Effector memory CD8-positive, alpha-beta T cell (primary cell): ENCODE data around the gene RNGTT.

ENCODE experiments used
- ATAC-seq: fragments of 150-1000 bp; cut with Tn5 transposase; replicated peaks from 2 replicates; pipeline ENCODE4 v1.10.0; 2021; ENCODE audit warnings: mild to moderate bottlenecking, moderate library complexity
- DNase-seq, 3 experiments: peaks; one replicate each; pipeline ENCODE4 v3.0.0; 2021
- H3K27ac Mint-ChIP-seq, 2 donors: one replicate each; pipeline ENCODE4 v1.8.0; 2022; ENCODE audit warnings: mild to moderate bottlenecking in 2 of 2, mixed read lengths in 2 of 2, moderate library complexity in 2 of 2
- H3K27me3 Mint-ChIP-seq, 2 donors: one replicate each; pipeline ENCODE4 v1.8.0; 2022; ENCODE audit warnings: mixed read lengths in 2 of 2
- H3K36me3 Mint-ChIP-seq: one replicate; pipeline ENCODE4 v1.8.0; 2022; ENCODE audit warnings: mild to moderate bottlenecking, moderate library complexity, mixed read lengths; ENCODE audit not compliant: insufficient read depth
- H3K4me1 Mint-ChIP-seq, 2 donors: one replicate each; pipeline ENCODE4 v1.8.0; 2022; ENCODE audit warnings: low read depth in 2 of 2, mixed read lengths in 2 of 2
- H3K4me3 Mint-ChIP-seq, 2 donors: one replicate each; pipeline ENCODE4 v1.8.0; 2022; ENCODE audit warnings: mild to moderate bottlenecking in 2 of 2, mixed read lengths in 2 of 2, moderate library complexity in 2 of 2
- H3K9me3 Mint-ChIP-seq, 2 donors: one replicate each; pipeline ENCODE4 v1.8.0; 2022; ENCODE audit warnings: mixed read lengths in 2 of 2

RNGTT gene

DNA sequence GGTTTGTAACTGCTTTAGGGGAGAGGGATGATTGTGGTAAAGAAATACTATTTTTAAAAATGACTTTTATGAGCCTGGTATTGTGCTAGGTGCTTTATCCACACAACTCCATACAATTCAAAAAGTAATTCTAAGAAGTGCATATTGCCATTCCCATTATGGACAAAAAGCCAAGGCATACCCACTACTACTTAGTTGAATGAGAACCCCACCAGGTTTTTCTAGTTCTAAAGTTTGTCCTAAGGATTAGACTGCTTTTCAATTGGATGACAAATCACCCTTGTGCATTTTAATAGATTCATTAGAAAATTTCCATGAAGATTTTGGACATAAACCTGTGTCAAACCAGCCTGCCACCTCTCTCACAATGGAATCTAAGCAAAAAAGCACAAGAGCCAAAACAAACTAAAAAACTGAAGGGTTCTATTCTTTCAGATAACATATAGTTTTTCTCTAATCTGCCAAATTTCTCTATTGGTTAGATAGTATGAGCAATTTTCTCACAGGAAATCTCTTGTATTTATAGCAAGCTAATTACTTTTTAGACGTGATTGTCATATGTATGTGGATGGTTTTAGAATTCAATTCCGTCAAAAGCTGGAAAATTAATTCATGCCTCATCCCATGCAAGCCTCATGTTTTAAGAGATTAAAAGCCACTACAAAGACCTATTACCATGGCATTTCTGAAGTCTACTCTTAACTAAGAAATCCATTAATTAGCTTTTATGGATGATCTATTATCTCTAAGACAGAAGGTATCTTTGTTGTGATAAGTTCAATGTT is 325.5 kb downstream of the RNGTT start:
- no peak overlapping the region for H3K4me3 Mint-ChIP-seq
- ATAC-seq (no peak), DNase-seq (no peak)
- peaks cover 2 to 9% of the 10 kb centered on the region in 2 donors for H3K4me1 Mint-ChIP-seq
- no peak overlapping the region for H3K27ac Mint-ChIP-seq
- H3K27me3 Mint-ChIP-seq, result no peaks in the 10 kb centered on the region
- H3K36me3 Mint-ChIP-seq, result peaks cover 6% of the 10 kb centered on the region
- no peaks in the 10 kb centered on the region for H3K9me3 Mint-ChIP-seq

DNA sequence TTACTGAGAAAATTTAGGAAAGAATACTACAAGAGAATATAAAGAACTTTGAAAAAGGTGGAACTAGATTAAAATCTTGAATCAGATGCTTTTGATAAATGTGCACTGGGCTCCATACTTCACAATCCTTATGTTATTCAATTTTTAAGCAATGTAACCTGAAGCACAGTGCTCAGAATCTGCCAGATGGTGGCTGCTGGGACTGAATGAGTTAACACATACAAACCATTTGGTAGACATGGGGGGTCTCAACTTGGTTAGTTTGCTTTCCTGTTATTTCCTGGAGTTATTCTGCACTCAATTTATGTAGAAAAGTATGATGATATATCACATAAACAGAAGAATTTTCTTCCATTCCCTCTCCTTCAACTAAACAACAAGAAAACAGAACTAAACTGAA is 326.5 kb downstream of the RNGTT start:
- H3K27ac Mint-ChIP-seq, result no peak overlapping the region
- H3K9me3 Mint-ChIP-seq, result no peaks in the 10 kb centered on the region
- no peaks in the 10 kb centered on the region for H3K27me3 Mint-ChIP-seq
- H3K36me3 Mint-ChIP-seq, result peaks cover 6% of the 10 kb centered on the region
- ATAC-seq (no peak), DNase-seq (no peak)
- peaks cover 2 to 11% of the 10 kb centered on the region in 2 donors for H3K4me1 Mint-ChIP-seq
- H3K4me3 Mint-ChIP-seq, result no peak overlapping the region

DNA sequence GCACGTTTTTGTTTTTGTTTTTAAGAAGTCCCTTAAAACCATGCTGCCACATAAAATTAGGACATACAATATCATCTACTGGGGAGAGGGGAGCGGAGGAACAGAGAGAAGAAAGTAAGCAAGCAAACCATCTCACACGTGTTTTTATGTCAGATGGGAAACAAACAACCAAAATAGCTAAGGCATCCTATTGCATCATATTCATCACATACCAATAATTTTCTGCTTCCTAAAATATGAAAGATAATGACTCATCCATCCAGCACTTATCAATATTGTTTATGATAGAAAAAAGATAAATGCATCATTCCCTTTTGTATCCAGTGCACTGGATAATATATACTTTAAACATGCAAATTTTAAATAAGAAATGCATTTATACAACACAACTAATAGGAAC is 329.6 kb downstream of the RNGTT start:
- H3K4me1 Mint-ChIP-seq, result peaks cover 2 to 11% of the 10 kb centered on the region in 2 donors
- H3K36me3 Mint-ChIP-seq, result peaks cover 2% of the 10 kb centered on the region
- no peak overlapping the region for H3K4me3 Mint-ChIP-seq
- H3K27ac Mint-ChIP-seq, result no peak overlapping the region
- ATAC-seq (no peak), DNase-seq (no peak)
- no peaks in the 10 kb centered on the region for H3K9me3 Mint-ChIP-seq
- no peaks in the 10 kb centered on the region for H3K27me3 Mint-ChIP-seq

DNA sequence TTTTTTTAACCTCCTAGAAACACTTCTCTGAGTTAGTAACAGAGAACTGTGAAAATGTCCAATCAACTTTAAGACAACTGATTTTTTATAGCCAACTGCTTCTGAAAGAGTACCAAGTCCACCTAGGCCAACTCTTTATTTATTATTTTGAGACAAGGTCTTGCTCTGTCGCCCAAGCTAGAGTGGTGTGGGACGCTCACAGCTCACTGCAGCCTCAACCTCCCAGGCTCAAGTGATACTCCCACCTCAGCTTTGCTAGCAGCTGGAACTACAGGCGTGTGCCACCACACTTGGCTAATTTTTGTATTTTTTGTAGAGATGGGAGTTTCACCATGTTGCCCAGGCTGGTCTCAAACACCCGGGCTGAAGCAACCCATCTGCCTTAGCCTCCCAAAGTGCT is 331.6 kb downstream of the RNGTT start:
- no peak overlapping the region for H3K4me3 Mint-ChIP-seq
- no peak for DNase-seq
- H3K9me3 Mint-ChIP-seq, result no peaks in the 10 kb centered on the region
- peaks cover 2% of the 10 kb centered on the region for H3K36me3 Mint-ChIP-seq
- ATAC-seq, result no peak
- H3K27me3 Mint-ChIP-seq, result no peaks in the 10 kb centered on the region
- H3K4me1 Mint-ChIP-seq, result peaks cover 2 to 12% of the 10 kb centered on the region in 2 donors
- H3K27ac Mint-ChIP-seq, result no peak overlapping the region

DNA sequence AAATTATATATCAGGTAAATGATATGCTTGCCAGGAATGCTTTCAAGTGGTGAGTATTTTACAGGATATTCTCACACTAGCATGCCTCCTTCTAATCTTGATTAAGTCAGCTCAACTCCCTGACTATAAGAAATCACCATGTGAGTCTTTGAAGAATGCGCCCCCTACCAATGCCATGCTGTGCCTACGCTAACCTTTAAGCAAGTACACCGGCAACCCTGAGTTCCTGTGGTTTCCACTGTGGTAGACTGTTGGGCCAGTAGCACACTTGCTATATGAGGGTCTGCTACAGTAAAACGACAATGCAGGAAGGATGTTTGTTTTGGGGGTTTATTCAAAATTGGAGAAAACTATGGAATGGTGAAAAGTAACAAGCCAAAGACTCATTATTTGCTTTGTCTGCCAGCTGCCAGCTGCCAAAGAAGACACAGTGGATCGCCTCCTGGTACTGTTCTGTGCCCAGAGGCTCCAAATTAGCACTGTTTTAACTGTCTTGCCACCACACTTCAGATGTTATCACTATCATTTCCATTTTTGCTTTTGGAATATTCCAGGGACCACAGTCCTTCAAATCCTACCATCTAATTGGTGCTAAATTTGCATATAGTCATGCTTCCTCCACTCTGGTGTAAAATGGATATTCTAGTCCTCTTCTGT is 333.5 kb downstream of the RNGTT start:
- Mint-ChIP-seq H3K27ac (no peak overlapping the region), H3K9me3 (no peaks in the 10 kb centered on the region), H3K27me3 (no peaks in the 10 kb centered on the region), H3K4me1 (peaks cover 2 to 12% of the 10 kb centered on the region in 2 donors), H3K36me3 (peaks cover 2% of the 10 kb centered on the region), H3K4me3 (no peak overlapping the region)
- ATAC-seq (no peak), DNase-seq (no peak)

DNA sequence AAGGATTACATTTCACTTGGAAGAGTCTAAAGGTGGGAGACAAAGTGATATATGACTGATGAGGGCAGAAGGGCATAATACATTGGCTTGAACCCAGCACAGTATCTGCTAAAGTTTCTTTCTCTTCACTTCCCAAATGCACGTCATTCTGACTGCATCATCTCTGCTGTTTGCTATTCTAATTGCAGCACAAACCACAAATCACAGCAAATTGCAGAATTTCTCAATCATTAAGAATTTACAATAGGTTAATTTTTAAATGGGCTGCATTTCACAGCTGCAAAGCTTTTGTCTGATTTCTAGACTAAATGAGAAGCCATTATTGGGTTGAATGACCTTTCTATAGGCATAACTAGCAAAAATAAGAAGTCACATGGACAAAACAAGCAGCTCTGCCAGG is 337.0 kb downstream of the RNGTT start:
- peaks cover 6 to 8% of the 10 kb centered on the region in 2 donors for H3K4me1 Mint-ChIP-seq
- ATAC-seq, result no peak
- no peaks in the 10 kb centered on the region for H3K9me3 Mint-ChIP-seq
- DNase-seq, result no peak
- H3K27ac Mint-ChIP-seq, result no peak overlapping the region
- no peak overlapping the region for H3K4me3 Mint-ChIP-seq
- H3K36me3 Mint-ChIP-seq, result peaks cover 1% of the 10 kb centered on the region
- H3K27me3 Mint-ChIP-seq, result no peaks in the 10 kb centered on the region

DNA sequence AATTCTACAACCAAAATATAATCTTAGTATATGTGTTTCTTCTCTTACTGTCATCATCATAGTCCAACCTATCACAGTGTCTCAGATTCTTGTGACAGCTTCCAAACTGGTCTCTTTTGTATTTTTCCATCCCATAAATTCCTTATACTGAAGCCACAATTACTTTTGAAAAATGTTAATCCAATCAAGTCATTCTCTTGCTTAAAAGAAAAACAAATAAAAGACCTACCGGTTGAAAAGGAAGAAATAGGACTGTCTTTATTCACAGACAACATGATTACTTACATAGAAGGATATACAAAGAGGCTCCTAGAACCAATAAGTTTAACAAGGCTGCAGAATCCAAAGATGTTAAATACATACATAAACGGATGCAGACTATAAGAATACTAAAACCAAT is 339.9 kb downstream of the RNGTT start:
- no peak overlapping the region for H3K4me3 Mint-ChIP-seq
- ATAC-seq, result no peak
- H3K9me3 Mint-ChIP-seq, result no peaks in the 10 kb centered on the region
- no peak for DNase-seq
- no peaks in the 10 kb centered on the region for H3K27me3 Mint-ChIP-seq
- peaks cover 3% of the 10 kb centered on the region for H3K36me3 Mint-ChIP-seq
- H3K27ac Mint-ChIP-seq, result no peak overlapping the region
- H3K4me1 Mint-ChIP-seq, result peaks cover 0 to 4% of the 10 kb centered on the region in 2 donors

DNA sequence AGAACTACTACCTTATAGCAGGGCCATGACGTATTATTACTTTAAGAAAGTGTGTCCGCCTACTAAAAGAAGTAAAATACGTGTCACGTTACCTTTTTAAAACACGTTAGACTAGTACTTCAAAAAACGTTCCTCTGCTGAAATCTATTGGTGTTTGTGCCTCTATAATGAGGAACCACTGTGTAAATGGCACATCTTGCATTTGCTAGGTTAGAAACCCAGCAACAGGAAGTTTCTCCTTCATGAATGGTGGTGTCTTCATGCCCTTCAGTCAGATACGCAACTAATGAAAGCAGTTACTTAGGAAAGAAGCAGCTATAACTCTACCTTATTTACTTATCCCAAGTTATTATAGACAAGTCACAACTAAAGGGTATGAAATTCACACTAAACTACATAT is 343.5 kb downstream of the RNGTT start:
- Mint-ChIP-seq H3K9me3 (no peaks in the 10 kb centered on the region), H3K4me3 (no peak overlapping the region), H3K27me3 (no peaks in the 10 kb centered on the region), H3K27ac (no peak overlapping the region), H3K36me3 (peaks cover 3% of the 10 kb centered on the region), H3K4me1 (peaks cover 0 to 4% of the 10 kb centered on the region in 2 donors)
- ATAC-seq (no peak), DNase-seq (no peak)

DNA sequence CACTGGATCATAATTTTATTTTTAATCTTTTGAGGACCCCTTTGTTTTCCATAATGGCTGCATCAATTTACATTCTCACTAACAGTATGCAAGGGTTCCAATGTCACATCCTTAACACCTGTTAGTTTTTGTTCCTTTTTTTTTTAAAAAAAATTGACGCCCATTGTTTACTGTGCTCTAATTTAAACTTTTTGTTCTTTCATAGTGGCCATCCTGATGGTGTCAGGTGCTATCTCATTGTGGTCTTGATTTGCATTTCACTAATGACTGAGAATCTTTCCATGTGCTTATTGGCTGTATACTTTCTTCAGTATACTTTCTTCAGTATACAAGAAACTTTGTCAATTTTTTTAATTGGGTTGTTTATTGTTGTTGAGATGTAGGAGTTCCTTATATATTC is 347.0 kb downstream of the RNGTT start:
- Mint-ChIP-seq H3K9me3 (no peaks in the 10 kb centered on the region), H3K4me1 (no peaks in the 10 kb centered on the region), H3K4me3 (no peak overlapping the region), H3K27me3 (no peaks in the 10 kb centered on the region), H3K27ac (no peak overlapping the region), H3K36me3 (peaks cover under 1% of the 10 kb centered on the region)
- DNase-seq (no peak), ATAC-seq (no peak)

DNA sequence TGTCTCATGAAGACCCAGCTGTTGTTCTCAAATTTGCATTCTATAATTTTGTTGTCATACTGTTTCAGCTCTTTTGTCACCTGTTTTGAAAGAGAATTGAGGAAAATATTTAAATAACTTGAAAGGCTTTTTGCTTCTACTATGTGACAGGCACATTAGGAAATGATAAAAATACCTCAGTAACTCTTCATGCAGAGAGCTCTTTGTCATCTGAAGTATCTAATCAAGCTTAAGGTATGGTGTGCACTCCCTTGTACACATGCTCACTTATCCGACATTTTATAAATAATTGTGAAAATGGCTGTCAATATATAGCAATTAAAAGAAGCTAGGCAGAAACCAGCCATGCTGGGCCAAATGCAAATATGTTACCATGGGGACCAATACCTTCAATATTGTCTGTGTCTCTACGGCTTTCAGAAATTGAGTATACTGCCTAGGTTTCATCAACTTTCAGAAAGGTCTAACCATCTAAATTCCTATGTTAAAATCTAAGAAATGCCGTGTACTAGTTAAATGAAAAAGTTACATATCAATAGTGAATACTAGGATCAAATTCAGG is 349.0 kb downstream of the RNGTT start:
- Mint-ChIP-seq H3K4me1 (no peaks in the 10 kb centered on the region), H3K4me3 (no peak overlapping the region), H3K27ac (no peak overlapping the region), H3K36me3 (no peaks in the 10 kb centered on the region), H3K9me3 (no peaks in the 10 kb centered on the region), H3K27me3 (no peaks in the 10 kb centered on the region)
- DNase-seq (no peak), ATAC-seq (no peak)

DNA sequence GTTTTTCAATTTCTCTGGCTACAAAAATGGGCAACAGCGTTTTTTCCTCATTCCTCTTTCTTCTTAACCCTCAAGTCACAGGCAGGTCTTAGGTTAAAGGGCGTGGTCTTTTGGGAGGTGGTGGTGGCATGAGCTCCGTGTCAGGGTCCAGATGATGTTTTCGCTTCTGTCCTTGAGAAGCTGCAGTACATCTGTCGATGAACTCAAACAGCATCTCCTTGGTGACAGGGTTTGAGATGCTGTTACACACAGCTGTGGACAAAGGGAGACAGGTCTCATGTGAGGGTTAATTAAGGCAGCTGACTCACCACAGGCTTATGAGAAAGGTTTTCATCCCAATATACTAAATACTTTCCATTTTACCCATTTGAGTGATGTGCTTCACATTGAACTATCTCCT is 350.8 kb downstream of the RNGTT start:
- Mint-ChIP-seq H3K27ac (no peak overlapping the region), H3K4me1 (no peaks in the 10 kb centered on the region), H3K27me3 (no peaks in the 10 kb centered on the region), H3K36me3 (no peaks in the 10 kb centered on the region), H3K9me3 (no peaks in the 10 kb centered on the region), H3K4me3 (no peak overlapping the region)
- no peak for DNase-seq
- ATAC-seq, result no peak

DNA sequence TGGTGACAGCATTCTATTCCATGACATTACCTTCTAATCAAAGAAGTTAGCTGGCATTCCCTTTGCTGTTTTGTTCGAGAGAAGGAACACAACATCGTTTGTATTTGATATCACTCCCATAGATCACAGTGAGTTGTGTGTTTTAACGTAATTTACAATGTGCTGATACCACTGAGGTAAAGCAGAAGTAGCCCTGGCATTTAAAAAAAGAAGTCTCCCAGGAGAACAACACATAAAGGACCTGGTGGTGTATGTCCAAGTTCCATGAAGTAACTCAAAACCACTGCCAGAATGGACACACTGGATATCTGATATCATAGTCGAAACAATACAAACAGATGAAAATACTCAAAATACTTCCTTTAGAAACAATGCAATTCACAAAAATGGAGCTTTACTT is 351.7 kb downstream of the RNGTT start:
- Mint-ChIP-seq H3K36me3 (no peaks in the 10 kb centered on the region), H3K4me3 (no peak overlapping the region), H3K27me3 (no peaks in the 10 kb centered on the region), H3K27ac (no peak overlapping the region), H3K9me3 (no peaks in the 10 kb centered on the region), H3K4me1 (no peaks in the 10 kb centered on the region)
- ATAC-seq (no peak), DNase-seq (no peak)

DNA sequence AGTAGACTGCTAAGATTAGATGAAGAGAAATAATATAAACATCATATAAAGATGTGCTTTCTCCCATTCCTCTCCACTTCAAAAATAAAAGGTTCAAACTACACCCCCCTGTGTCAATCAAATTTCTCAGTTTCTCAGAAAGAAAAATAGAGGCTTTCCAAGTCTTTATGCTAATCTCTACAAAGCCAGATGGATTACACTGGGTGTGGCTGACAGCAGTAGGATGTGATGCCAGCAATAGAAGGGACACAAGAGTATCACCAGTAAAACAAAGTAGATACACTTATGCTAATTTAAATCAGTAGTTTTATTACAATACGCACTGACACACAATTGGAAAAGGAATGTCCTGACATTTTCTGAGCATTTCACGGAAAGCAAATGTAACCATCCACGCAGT is 353.4 kb downstream of the RNGTT start:
- Mint-ChIP-seq H3K27ac (no peak overlapping the region), H3K36me3 (no peaks in the 10 kb centered on the region), H3K4me3 (no peak overlapping the region), H3K27me3 (no peaks in the 10 kb centered on the region), H3K4me1 (no peaks in the 10 kb centered on the region), H3K9me3 (no peaks in the 10 kb centered on the region)
- no peak for DNase-seq
- ATAC-seq, result no peak

DNA sequence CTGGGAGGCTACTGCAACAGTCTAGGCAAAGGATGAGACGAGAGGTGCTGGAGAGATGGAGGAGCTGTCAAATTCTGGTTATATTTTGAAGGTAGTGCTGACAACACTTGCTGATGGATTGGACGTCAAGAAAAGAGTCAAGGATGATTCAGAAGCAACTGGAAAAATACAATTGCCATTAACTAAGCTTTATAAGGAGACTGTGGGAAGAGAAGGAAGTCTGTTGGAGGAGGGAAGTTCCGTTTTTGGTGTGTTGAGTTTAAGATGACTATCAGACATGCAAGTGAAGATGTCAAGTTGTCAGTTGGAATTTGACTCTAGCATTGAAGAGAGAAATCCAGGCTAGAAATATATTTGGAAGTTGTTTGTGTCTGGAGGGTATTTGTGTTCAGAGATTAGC is 358.1 kb downstream of the RNGTT start:
- Mint-ChIP-seq H3K4me1 (no peaks in the 10 kb centered on the region), H3K9me3 (no peaks in the 10 kb centered on the region), H3K4me3 (no peak overlapping the region), H3K36me3 (no peaks in the 10 kb centered on the region), H3K27me3 (no peaks in the 10 kb centered on the region), H3K27ac (no peak overlapping the region)
- ATAC-seq (no peak), DNase-seq (no peak)
